ENCODE measurements around the gene KCNJ10.

DNA sequence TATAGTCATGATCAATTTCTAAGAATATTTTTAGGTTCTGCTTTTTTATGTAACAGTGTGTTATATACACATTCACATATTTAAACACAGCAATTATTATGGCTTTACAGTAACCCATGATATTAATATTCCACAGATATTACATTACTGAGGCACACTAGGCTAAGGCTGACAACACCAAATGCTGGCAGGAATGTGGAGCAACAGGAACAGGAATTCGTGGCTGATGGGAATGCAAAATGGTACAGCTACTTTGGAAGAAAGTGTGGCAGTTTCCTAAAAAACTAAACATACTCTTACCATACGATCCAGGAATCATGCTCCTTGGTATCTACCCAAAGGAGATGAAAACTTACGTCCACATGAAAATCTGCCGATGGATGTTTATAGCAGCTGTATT lies 9.5 kb upstream of the KCNJ10 start:
- no peak for TF ChIP-seq CTCF (IDR thresholded peaks at IDR 0.05)
- TF ChIP-seq POLR2AphosphoS5 (IDR thresholded peaks at IDR 0.05; ENCODE audit: low read depth, low read length): no peak
- TF ChIP-seq REST (IDR thresholded peaks at IDR 0.05; ENCODE audit: insufficient read depth in 1 of 2, low read depth in 2 of 2, low read length in 1 of 2): no peak
- TF ChIP-seq SIN3A (IDR thresholded peaks at IDR 0.05; ENCODE audit: borderline replicate concordance, insufficient read depth, low read depth, low read length): no peak
